Activated CD8-positive, alpha-beta memory T cell treated with anti-CD3 and anti-CD28 coated beads for 36 hours (primary cell): Measurements from ENCODE around the gene ITGAX. TPM values are rescaled to one million over a fixed set of nuclear protein-coding genes. Genes with fewer than 3 reads are reported as not detected.
"Not testable (repeated sequence)": the region's sequence is repeated elsewhere in the genome, so short reads cannot be mapped to it uniquely, and the experiment has no call there.

Experiments used
- CTCF ChIA-PET: fragments of 350-600 bp; sonication (Branson Sonifier 250); formaldehyde crosslinking; loops from one replicate; lab custom pipeline; 2021; ENCODE audit warnings: antibody characterized with exemption; lab: Charles Lee
- POLR2A ChIA-PET: fragments of 350-600 bp; sonication (Branson Sonifier 250); formaldehyde crosslinking; loops from one replicate; lab custom pipeline; 2021; ENCODE audit warnings: antibody characterized with exemption; lab: Charles Lee
- total RNA-seq, 2 experiments: library from RNA; stranded (reverse); gene quantifications; one replicate each; pipeline ENCODE4 v1.2.3, GENCODE V29; 2021

Gene ITGAX
- total RNA-seq, result 1 to 10 TPM; 4.3 to 5.3 TPM

- ChIA-PET POLR2A (interaction anchor here (0.9 kb wide), 1 partner anchor 153 kb away, joined by 3 read pairs; the partner anchor contains the start of gene RUSF1), CTCF (interaction anchor here (0.6 to 0.8 kb wide), 2 partner anchors 59 to 87 kb away, joined by 3 to 4 read pairs; no protein-coding TSS in a partner anchor)
Observed at GRCh38 chr16:31354394-31355291, at the start of gene ITGAX. TSS of gene ITGAX (plus strand) at chr16:31355176. CDS start at chr16:31355255, 79 bp downstream.

DNA sequence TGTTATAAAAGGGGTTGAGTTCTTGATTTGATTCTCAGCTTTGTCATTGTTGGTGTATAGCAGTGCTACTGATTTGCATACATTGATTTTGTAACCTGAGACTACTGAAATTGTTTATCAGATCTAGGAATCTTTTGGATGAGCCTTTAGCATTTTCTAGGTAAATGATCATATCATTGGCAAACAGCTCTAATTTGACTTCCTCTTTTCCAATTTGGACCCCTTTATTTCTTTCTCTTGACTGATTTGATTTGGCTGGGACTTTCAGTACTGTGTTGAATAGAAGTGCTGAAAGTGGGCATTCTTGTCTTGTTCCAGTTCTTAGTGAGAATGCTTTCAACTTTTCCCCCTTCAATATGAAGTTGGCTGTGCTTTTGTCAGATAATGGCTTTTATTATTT lies 49.8 kb upstream of the ITGAX start:
- POLR2A ChIA-PET, result no interaction called here

DNA sequence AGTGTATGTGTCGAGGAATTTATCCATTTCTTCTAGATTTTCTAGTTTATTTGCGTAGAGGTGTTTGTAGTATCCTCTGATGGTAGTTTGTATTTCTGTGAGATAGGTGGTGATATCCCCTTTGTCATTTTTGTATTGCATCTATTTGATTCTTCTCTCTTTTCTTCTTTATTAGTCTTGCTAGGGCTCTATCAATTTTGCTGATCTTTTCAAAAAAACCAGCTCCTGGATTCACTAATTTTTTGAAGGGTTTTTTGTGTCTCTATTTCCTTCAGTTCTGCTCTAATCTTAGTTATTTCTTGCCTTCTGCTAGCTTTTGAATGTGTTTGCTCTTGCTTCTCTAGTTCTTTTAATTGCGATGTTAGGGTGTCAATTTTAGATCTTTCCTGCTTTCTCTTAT lies 46.6 kb upstream of the ITGAX start:
- POLR2A ChIA-PET, result not testable (repeated sequence)

More for the DNA sequence above, 49.8 kb upstream of the ITGAX start:
- CTCF ChIA-PET, result no interaction called here

DNA sequence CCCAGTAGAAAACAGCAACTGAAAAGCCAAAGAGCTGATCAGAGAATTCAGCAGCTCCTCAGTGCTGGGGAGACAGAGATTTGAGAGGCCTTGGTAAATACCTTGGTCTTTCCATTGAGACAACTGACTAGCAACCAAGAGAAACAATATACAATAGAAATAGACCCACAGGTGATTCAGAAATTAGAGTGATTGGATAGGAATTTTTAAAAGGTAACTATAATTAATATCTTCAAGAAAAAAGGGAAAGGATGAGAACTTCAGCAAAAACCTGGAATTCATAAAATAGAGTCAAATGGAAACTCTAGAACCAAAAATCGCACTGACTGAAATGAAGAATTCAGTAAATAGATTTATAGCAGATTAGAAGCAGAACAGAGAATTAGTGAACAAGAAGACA lies 32.5 kb upstream of the ITGAX start:
- POLR2A ChIA-PET, result no interaction called here
- CTCF ChIA-PET, result no interaction called here

More for the DNA sequence above, 46.6 kb upstream of the ITGAX start:
- CTCF ChIA-PET, result not testable (repeated sequence)

DNA sequence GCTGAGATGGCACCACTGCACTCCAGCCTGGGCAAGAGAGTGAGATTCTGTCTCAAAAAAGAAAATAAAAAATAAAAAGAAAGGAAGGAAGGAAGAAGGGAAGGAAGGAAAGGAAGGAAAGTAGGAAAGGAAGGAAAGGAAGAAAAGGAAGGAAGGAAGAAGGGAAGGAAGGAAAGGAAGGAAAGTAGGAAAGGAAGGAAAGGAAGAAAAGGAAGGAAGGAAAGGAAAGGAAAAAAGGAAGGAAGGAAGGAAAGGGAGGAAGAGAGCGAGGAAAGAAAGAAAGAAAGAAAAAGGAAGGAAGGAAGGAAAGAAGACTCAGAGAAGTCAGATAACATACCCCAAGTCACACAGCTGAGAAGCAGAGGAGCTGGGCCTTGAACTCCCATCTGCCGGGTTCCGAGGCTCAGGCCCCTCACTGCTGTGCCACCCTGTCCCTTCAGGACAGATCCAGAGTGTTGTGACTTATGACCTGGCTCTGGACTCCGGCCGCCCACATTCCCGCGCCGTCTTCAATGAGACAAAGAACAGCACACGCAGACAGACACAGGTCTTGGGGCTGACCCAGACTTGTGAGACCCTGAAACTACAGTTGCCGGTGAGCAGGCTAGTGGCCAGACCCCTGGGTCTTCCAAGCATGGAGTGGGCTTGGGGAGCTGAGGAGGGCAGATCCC lies 30.9 kb upstream of the ITGAX start:
- ChIA-PET CTCF (interaction anchor here (1.0 kb wide), 1 partner anchor 59 kb away, joined by 3 read pairs; no protein-coding TSS in a partner anchor), POLR2A (no interaction called here)

DNA sequence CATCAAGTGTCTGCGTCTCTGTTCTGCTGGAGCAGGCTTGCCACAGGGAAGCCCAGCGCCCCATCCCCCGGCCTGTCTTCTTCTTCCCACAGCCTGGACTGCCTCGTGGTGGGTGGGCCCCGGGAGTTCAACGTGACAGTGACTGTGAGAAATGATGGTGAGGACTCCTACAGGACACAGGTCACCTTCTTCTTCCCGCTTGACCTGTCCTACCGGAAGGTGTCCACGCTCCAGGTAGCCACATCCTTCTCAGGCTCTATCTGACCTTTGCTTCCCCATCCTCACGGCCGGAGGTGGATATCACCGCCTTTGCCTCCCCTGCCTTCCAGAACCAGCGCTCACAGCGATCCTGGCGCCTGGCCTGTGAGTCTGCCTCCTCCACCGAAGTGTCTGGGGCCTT lies 29.8 kb upstream of the ITGAX start:
- POLR2A ChIA-PET, result no interaction called here
- CTCF ChIA-PET, result no interaction called here

- CTCF ChIA-PET, result no interaction called here
Observed at GRCh38 chr16:31327646-31328225, 27.2 kb upstream of the ITGAX start.

GRCh38 chr16:31328322-31329052 lies 26.5 kb upstream of the ITGAX start:
- POLR2A ChIA-PET, result no interaction called here

More at GRCh38 chr16:31327646-31328225, 27.2 kb upstream of the ITGAX start:
- POLR2A ChIA-PET, result interaction anchor here (0.6 kb wide), 1 partner anchor 42 kb away, joined by 3 read pairs; no protein-coding TSS in a partner anchor

GRCh38 chr16:31329671-31330552 lies 25.1 kb upstream of the ITGAX start:
- ChIA-PET POLR2A (no interaction called here), CTCF (no interaction called here)

More at GRCh38 chr16:31328322-31329052, 26.5 kb upstream of the ITGAX start:
- CTCF ChIA-PET, result no interaction called here

DNA sequence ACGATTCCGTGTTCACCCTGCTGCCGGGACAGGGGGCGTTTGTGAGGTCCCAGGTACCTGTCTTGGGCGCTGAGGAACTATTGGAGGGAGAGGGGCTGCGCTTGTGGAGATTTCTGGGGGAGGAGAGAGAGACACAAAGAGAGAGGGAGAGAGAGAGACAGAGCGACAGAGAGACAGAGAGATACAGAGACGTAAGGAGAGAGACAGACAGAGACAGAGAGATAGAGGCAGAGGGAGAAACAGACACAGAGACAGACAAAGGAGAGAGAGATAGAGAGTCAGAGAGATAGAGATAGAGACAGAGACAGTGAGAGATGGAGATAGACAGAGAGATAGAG lies 24.5 kb upstream of the ITGAX start:
- CTCF ChIA-PET, result no interaction called here
- POLR2A ChIA-PET, result no interaction called here

- CTCF ChIA-PET, result interaction anchor here (0.8 to 1.7 kb wide), 2 partner anchors 13 to 90 kb away, joined by 3 to 4 read pairs; no protein-coding TSS in a partner anchor
- POLR2A ChIA-PET, result no interaction called here
Observed at GRCh38 chr16:31331141-31331764, 23.7 kb upstream of the ITGAX start.

DNA sequence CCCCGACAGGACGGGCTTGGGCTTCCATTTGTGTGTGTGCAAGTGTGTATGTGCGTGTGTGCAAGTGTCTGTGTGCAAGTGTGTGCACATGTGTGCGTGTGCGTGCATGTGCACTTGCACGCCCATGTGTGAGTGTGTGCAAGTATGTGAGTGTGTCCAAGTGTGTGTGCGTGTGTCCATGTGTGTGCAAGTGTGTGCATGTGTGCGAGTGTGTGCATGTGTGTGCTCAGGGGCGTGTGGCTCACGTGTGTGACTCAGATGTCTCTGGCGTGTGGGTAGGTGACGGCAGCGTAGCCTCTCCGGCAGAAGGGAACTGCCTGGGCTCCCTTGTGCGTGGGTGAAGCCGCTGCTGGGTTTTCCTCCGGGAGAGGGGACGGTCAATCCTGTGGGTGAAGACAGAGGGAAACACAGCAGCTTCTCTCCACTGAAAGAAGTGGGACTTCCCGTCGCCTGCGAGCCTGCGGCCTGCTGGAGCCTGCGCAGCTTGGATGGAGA lies 23.1 kb upstream of the ITGAX start:
- CTCF ChIA-PET, result interaction anchor here (0.8 to 1.7 kb wide), 2 partner anchors 13 to 90 kb away, joined by 3 to 4 read pairs; no protein-coding TSS in a partner anchor

GRCh38 chr16:31332544-31332943 lies 22.4 kb upstream of the ITGAX start:
- ChIA-PET POLR2A (no interaction called here), CTCF (interaction anchor here (0.7 to 1.7 kb wide), 2 partner anchors 12 to 122 kb away, joined by 3 to 4 read pairs; no protein-coding TSS in a partner anchor)

More for the DNA sequence above, 23.1 kb upstream of the ITGAX start:
- POLR2A ChIA-PET, result no interaction called here

GRCh38 chr16:31333686-31334649 lies 21.0 kb upstream of the ITGAX start:
- CTCF ChIA-PET, result no interaction called here
- POLR2A ChIA-PET, result no interaction called here

DNA sequence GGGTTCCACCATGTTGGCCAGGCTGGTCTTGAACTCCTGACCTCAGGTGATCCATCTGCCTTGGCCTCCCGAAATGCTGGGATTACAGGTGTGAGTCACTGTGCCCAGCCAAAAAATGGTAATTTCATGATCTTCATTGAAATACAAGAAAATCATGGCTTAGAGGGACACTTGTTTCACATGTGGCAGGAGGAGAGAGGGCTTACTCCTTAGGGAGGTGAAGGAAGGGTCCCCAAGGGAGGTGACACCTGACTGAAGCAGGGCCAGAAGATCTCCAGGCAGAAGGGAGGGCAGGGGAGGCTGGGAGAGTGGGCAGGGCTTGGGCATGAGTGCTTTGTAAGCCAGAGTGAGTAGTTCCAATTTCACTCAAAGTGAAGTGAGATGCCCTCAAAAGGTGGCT lies 20.0 kb upstream of the ITGAX start:
- ChIA-PET POLR2A (no interaction called here), CTCF (no interaction called here)

DNA sequence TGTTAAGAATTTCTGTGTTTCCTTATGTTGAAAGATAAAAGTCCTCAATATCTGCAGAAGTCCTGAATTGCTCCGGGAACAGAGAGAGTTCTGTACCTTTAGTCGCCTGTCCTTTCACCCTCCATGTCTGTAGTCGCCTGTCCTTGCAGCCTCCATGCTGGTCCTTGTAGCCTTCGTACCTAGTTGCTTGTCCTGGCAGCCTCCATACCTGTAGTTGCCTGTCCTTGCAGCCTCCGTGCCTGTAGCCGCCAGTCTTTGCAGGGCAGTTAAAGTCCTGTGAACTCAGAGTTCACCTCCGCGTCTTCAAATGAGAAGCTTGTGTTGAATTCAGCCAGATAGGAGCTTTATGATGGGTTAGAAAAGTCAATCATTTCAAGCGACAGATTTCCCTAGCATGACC lies 19.5 kb upstream of the ITGAX start:
- CTCF ChIA-PET, result interaction anchor here (0.5 kb wide), 1 partner anchor 18 kb away, joined by 3 read pairs; no protein-coding TSS in a partner anchor
- POLR2A ChIA-PET, result no interaction called here
